Stomach (tissue), 9 donors: ENCODE results near the gene PHOX2A. TPM values are rescaled to one million over a fixed set of nuclear protein-coding genes. Genes with fewer than 3 reads are reported as not detected.

Experiments used
- DNase-seq, 2 donors: peaks; one replicate each; pipeline versions ENCODE4 v3.0.0 to v3.0.0-alpha.2; 2013 to 2019
- H3K27ac ChIP-seq, 5 donors: fragments of 200-600 bp in 4 of 5; sonication (generic) in 4 of 5; one replicate each; pipeline ENCODE4 v1.5.1; 2013 to 2019; ENCODE audit warnings: mild to moderate bottlenecking in 1 of 5, moderate library complexity in 1 of 5
- H3K27me3 ChIP-seq, 3 donors: fragments of 200-600 bp; sonication (generic); one replicate each; pipeline ENCODE4 v1.5.1; 2017 to 2019; ENCODE audit warnings: mixed run types in 1 of 3
- H3K36me3 ChIP-seq, 4 donors: fragments of 200-600 bp; sonication (generic); 1 replicate in 3 of 4; 2 replicates in 1 of 4; pipeline ENCODE4 v1.5.1; 2016 to 2019
- H3K4me1 ChIP-seq, 4 donors: fragments of 200-600 bp; sonication (generic); one replicate each; pipeline ENCODE4 v1.5.1; 2016 to 2019
- H3K4me3 ChIP-seq, 4 donors: fragments of 200-600 bp; sonication (generic) in 3 of 4; one replicate each; pipeline ENCODE4 v1.5.1; 2016 to 2019; ENCODE audit warnings: mild to moderate bottlenecking in 1 of 4
- H3K9me3 ChIP-seq, 4 donors: fragments of 200-600 bp; sonication (generic); one replicate each; pipeline ENCODE4 v1.5.1; 2016 to 2019
- CTCF ChIP-seq, 7 experiments: fragments of 450-650 bp in 4 of 7; fragments of 200-600 bp in 3 of 7; sonication (generic) in 3 of 7; IDR thresholded peaks; one replicate each; pipeline ENCODE4 v1.5.1; 2016 to 2019; ENCODE audit warnings: antibody characterized with exemption in 7 of 7, control low read depth in 2 of 7, mild to moderate bottlenecking in 1 of 7
- EP300 ChIP-seq: sonication (generic); formaldehyde crosslinking; IDR thresholded peaks from one replicate; pipeline ENCODE4 v1.6.1; 2017; ENCODE audit warnings: antibody characterized with exemption
- POLR2A ChIP-seq, 4 donors: fragments of 450-650 bp; IDR thresholded peaks; one replicate each; pipeline ENCODE4 v1.6.1; 2016; ENCODE audit warnings: antibody characterized with exemption in 4 of 4, control low read depth in 2 of 4, mild to moderate bottlenecking in 1 of 4, moderate library complexity in 1 of 4
- POLR2AphosphoS5 ChIP-seq, 3 donors: sonication (generic); formaldehyde crosslinking; IDR thresholded peaks; one replicate each; pipeline ENCODE4 v1.6.1; 2016; ENCODE audit warnings: antibody characterized with exemption in 3 of 3
- WGBS, 5 donors: extraction: QIAGEN DNeasy Blood & Tissue Kit in 3 of 5; methylation state at CpG; one replicate each; pipeline versions ENCODE4 v1.1.5 to v1.1.7; 2013 to 2018; 5-methylcytosine and 5-hydroxymethylcytosine counted together
- intact Hi-C: fragments of 100-400 bp; cut with DNase I; formaldehyde crosslinking; loops from one replicate; pipeline ENCODE4 v1.15.1; 2023; ENCODE audit warnings: low total_unique reads
- polyA plus RNA-seq, 3 donors: library from polyadenylated mRNA; stranded (reverse); fragments of 200-250 nt; gene quantifications; one replicate each; pipeline ENCODE4 v1.2.3, GENCODE V29; 2013
- total RNA-seq, 5 donors: library from RNA; depleted of rRNA; stranded (reverse); fragments of >200 nt; gene quantifications; one replicate each; pipeline versions ENCODE4 v1.1.0 to v1.2.3, GENCODE V29; 2014 to 2016
- donor health status: healthy with polysubstance abuse.
- donor health status: Bipolar disorder and iron deficiency.
- donor health status: healthy.

The PHOX2A gene
- total and polyA plus RNA-seq, 8 donors, result 0.53 TPM; not detected in 7

GRCh38 chr11:72233773-72234513 is 10.0 kb downstream of the PHOX2A start:
- H3K9me3 ChIP-seq, result no peaks in the 10 kb centered on the region
- 83 to 86% (median 85%) methylated on average over 7 to 8 of the region's 8 CpGs for WGBS, 5 donors
- intact Hi-C loops, result no loop called here
- peaks cover 3 to 41% (median 30%) of the 10 kb centered on the region in 4 donors for H3K4me1 ChIP-seq
- no peak for DNase-seq
- H3K27me3 ChIP-seq, result no peaks in the 10 kb centered on the region
- no peak overlapping the region for H3K4me3 ChIP-seq
- no peak for TF ChIP-seq CTCF (IDR thresholded peaks at IDR 0.05)
- no peak for TF ChIP-seq EP300
- no peak for TF ChIP-seq POLR2AphosphoS5 (IDR thresholded peaks at IDR 0.05)
- no peak for TF ChIP-seq POLR2A (IDR thresholded peaks at IDR 0.05)
- H3K36me3 ChIP-seq, result peaks cover 83 to 97% (median 91%) of the 10 kb centered on the region in 4 donors
- H3K27ac ChIP-seq, result no peak overlapping the region

GRCh38 chr11:72233056-72233772 is 10.8 kb downstream of the PHOX2A start:
- Histone ChIP-seq H3K36me3 (peaks cover 89 to 100% (median 98%) of the 10 kb centered on the region in 4 donors), H3K27me3 (no peaks in the 10 kb centered on the region), H3K27ac (no peak overlapping the region), H3K9me3 (no peaks in the 10 kb centered on the region), H3K4me1 (peaks cover 0 to 35% (median 25%) of the 10 kb centered on the region in 4 donors), H3K4me3 (no peak overlapping the region)
- DNase-seq, result no peak
- intact Hi-C loops, result no loop called here
- TF ChIP-seq CTCF (IDR thresholded peaks at IDR 0.05) (no peak), POLR2AphosphoS5 (IDR thresholded peaks at IDR 0.05) (no peak), POLR2A (IDR thresholded peaks at IDR 0.05) (no peak), EP300 (no peak)
- 90 to 95% (median 92%) methylated on average over 8 to 13 of the region's 13 CpGs for WGBS, 5 donors

GRCh38 chr11:72232260-72233055 is 11.5 kb downstream of the PHOX2A start:
- peaks cover 90 to 100% (median 98%) of the 10 kb centered on the region in 4 donors for H3K36me3 ChIP-seq
- 90 to 97% (median 93%) methylated on average over 16 to 18 of the region's 18 CpGs for WGBS, 5 donors
- H3K27ac ChIP-seq, result no peak overlapping the region
- H3K4me1 ChIP-seq, result peaks cover 7 to 35% (median 24%) of the 10 kb centered on the region in 4 donors
- H3K4me3 ChIP-seq, result no peak overlapping the region
- H3K27me3 ChIP-seq, result no peaks in the 10 kb centered on the region
- no peak for TF ChIP-seq CTCF (IDR thresholded peaks at IDR 0.05)
- TF ChIP-seq EP300, result no peak
- TF ChIP-seq POLR2AphosphoS5 (IDR thresholded peaks at IDR 0.05), result no peak
- no peak for TF ChIP-seq POLR2A (IDR thresholded peaks at IDR 0.05)
- no peak for DNase-seq
- no peaks in the 10 kb centered on the region for H3K9me3 ChIP-seq
- intact Hi-C loops, result no loop called here
